GM12864 (cell line): ENCODE data around the gene CPT1C.

Experiments
- DNase-seq: peaks from one replicate; pipeline ENCODE4 v3.0.0-alpha.2; 2011; ENCODE audit warnings: low read depth
- H3K4me3 ChIP-seq: 2 replicates; pipeline ENCODE4 v1.5.1; 2011; ENCODE audit warnings: mild to moderate bottlenecking, low read depth, low read length, control low read depth
- TF ChIP-seq, protein P1 (sequence below): IDR thresholded peaks from 2 replicates; pipeline ENCODE4 v1.5.1; 2011; ENCODE audit warnings: low read depth, mild to moderate bottlenecking, moderate library complexity, low read length, control low read depth, inconsistent platforms; ENCODE audit errors: missing control alignments

Gene CPT1C

DNA sequence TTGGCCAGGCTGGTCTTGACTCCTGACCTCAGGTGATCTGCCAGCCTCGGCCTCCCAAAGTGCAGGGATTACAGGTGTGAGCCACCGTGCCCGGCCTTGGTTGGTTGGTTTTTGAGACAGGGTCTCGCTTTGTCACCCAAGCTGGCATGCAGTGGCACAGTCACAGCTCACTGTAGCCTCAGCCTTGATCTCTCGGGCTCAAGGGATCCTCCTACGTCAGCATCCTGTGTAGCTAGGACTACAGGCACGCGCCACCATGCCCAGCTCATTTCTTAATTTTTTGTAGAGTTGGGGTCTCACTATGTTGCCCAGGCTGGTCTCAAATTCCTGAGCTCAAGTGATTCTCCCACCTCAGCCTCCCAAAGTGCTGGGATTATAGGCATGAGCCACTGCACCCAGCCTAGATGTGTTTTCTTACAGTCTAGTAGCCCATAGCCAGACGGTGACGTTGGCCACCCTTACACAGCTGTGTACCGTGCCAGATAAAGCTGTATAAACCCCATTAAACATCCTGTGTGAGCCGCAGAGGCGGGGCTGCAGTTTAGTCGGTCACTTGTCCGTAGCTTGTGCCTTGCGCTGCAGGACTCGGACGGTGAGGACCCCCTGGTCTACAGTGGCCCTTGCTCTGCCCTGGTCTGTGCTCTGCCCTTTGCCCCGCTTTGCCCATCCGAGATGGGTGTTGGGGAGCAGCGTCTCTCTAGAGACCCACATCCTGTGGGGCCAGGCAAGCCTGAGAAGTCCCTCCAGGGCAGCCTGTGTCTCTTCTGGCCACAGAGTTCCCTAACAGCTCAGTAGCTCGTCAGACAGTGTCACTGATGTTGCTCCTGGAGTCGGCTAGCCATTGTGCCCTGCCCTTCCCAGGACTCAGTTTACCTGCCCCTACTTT lies 35.1 kb upstream of the CPT1C start:
- TF ChIP-seq, protein P1, sequence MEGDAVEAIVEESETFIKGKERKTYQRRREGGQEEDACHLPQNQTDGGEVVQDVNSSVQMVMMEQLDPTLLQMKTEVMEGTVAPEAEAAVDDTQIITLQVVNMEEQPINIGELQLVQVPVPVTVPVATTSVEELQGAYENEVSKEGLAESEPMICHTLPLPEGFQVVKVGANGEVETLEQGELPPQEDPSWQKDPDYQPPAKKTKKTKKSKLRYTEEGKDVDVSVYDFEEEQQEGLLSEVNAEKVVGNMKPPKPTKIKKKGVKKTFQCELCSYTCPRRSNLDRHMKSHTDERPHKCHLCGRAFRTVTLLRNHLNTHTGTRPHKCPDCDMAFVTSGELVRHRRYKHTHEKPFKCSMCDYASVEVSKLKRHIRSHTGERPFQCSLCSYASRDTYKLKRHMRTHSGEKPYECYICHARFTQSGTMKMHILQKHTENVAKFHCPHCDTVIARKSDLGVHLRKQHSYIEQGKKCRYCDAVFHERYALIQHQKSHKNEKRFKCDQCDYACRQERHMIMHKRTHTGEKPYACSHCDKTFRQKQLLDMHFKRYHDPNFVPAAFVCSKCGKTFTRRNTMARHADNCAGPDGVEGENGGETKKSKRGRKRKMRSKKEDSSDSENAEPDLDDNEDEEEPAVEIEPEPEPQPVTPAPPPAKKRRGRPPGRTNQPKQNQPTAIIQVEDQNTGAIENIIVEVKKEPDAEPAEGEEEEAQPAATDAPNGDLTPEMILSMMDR, result no peak
- H3K4me3 ChIP-seq, result no peak overlapping the region
- DNase-seq, result no peak

DNA sequence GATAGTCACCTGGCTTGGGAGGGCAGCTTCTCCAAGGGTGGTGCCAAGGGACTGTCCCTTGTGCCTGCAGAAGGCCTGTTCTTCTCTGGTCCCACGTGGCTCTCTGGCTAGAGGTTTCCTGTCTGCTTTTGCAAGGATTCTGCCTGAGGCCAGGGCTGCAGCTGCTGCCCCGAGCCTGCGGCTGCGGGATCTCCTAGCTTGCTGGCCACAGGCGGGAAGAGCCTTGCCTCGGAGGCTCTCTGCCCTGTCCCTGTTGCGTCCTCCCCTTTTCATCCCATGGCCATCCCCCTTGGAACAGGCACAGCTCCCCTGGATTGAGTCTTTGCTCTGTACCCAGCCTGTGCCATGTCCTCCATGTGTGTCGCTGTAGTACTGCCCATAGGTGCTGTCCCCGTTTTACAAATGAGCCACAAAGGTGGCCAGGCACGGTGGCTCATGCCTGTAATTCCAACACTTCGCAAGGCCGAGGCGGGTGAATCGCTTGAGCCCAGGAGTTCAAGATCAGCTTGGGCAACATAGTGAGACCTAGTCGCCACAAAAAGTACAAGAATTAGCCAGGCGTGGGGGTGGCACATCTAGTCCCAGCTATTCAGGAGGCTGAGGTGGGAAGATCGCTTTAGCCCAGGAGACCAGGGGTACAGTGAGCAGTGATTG lies 34.3 kb upstream of the CPT1C start:
- H3K4me3 ChIP-seq, result no peak overlapping the region
- TF ChIP-seq, protein P1, result no peak
- no peak for DNase-seq

DNA sequence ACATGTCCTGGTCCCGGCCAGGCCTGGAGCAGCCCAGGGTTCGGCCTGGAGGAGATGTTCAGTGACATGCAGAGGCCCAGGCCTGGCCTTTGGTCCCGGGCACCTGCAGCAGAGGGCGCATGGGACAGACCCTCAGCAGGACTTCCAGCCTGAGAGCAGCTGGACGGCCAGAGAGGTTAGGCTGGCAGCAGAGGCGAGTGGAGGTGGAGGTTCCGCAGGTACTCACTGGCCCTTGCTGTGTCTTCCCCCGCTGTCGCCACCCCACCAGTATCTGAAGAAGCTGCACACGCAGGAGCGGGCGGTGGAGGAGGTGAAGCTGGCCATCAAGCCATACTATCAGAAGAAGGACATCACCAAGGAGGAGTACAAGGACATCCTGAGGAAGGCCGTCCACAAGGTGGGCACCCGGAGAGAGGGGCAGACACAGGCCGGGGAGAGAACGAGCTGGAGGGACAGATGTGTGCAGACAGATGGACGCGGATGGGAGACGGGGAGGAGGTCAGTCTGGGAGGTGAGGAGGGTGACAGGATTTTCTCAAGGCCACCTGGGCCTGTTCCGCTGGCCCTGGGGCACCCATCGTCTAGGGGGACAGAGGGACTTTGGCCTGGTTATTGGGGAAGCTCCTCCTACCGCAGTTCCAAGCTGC lies 33.3 kb upstream of the CPT1C start:
- TF ChIP-seq, protein P1, result no peak
- H3K4me3 ChIP-seq, result no peak overlapping the region
- no peak for DNase-seq

DNA sequence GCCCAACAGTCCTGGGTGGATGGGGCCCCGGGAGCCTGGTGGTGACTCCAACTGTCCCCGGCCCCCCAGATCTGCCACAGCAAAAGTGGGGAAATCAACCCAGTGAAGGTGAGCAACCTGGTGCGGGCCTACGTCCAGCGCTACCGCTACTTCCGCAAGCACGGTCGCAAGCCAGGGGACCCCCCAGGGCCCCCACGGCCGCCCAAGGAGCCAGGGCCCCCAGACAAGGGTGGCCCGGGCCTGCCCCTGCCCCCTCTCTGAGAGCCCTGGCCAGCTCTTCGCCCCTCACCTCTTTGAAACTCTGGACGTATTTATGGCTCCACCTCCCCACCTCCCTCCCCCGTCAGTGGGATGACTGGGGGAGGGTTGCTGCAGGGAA lies 32.8 kb upstream of the CPT1C start:
- H3K4me3 ChIP-seq, result no peak overlapping the region
- TF ChIP-seq, protein P1, result no peak
- DNase-seq, result no peak

DNA sequence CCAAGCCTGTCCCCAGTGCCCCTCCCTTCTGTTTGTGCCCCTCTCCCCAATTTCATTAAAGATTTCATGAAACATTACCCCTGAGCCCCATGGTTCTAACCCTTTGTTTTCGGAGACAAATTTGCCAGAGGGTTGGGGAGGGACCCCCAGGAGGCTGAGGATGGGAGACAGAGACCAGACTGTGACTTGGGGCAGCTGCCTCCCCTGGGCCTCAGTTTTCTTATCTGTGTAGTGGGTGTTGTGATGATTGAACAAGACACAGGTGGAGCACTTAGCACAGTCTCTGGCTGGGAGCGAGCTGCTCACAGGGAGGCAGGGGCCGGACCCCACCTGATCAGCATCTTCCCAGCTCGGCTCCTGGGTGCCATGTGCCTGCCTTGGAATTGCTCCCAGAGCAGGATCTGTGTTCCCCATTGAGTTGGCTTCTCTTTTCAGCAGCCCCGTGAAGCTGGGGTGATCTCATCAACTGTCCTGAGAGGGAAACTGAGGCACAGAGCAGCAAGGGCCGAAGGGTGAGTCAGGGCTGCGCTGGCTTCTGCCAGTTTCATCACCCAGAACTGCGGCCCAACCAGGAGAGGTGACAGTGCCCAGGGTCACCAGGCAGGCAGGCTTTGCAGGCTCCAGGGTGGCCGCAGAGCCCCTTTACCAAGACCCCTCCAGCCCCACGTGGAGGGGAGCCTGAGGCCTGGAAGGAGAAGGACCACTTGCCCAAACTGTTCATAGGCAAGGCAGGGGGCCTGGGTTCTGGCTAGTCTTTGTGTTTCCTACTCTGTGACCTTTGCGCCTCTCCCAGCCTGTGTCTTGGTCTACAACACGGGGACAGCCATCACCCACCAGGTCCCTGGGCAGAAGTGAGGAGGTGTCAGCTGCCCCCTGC lies 32.1 kb upstream of the CPT1C start:
- H3K4me3 ChIP-seq, result no peak overlapping the region
- TF ChIP-seq, protein P1, result no peak
- no peak for DNase-seq

DNA sequence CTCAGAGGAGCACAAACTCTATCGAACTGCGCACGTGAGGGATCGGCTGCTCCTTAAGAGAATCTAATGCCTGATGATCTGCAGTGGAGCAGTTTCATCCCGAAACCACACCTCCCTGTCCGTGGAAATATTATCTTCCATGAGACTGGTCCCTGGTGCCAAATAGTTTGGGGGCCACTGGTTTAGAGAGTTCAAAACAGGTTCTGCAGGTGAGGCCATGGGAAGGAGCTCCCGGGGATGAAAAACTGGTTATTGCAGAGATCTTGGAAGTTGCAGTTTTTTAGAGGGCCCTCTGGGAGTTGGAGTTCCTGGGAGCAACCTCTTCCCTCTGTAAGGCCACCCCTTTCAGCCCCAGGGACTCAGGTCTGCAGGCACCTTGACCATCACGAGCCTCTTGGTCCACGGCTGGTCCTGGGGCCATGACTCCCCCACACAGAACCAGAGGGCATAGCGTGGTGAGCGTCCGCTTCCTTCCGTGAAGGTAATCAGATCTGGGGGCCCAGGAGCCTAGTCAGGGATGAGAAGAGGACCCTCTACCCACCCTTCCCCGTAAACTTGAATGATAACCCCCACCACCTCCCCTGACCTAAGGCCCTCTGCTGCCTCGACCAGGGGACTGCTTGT lies 30.5 kb upstream of the CPT1C start:
- DNase-seq, result no peak
- no peak overlapping the region for H3K4me3 ChIP-seq
- TF ChIP-seq, protein P1, result no peak
